ENCODE results near the gene NMUR1.
"Not testable (repeated sequence)": the region's sequence is repeated elsewhere in the genome, so short reads cannot be mapped to it uniquely, and the experiment has no call there.

The NMUR1 gene

GRCh38 chr2:231563378-231563961 lies 33.2 kb upstream of the NMUR1 start:
- no peaks in the 10 kb centered on the region for H3K9me2 ChIP-seq (ENCODE audit: low read depth, low read length)
- no peak overlapping the region for H3K4me3 ChIP-seq (ENCODE audit: low read depth, low read length, poor library complexity, severe bottlenecking)
- H3K27me3 ChIP-seq (ENCODE audit: insufficient read depth, low read length), result peaks cover 5% of the 10 kb centered on the region
- no peak overlapping the region for H2AFZ ChIP-seq (ENCODE audit: low read length)
- no peak overlapping the region for H3K27ac ChIP-seq (ENCODE audit: low read depth, low read length, poor library complexity, severe bottlenecking)
- no peaks in the 10 kb centered on the region for H3K79me2 ChIP-seq (ENCODE audit: insufficient read depth, low read length)
- TF ChIP-seq EZH2 (IDR thresholded peaks at IDR 0.05; ENCODE audit: borderline replicate concordance, low read length), result no peak
- TF ChIP-seq, protein P1, sequence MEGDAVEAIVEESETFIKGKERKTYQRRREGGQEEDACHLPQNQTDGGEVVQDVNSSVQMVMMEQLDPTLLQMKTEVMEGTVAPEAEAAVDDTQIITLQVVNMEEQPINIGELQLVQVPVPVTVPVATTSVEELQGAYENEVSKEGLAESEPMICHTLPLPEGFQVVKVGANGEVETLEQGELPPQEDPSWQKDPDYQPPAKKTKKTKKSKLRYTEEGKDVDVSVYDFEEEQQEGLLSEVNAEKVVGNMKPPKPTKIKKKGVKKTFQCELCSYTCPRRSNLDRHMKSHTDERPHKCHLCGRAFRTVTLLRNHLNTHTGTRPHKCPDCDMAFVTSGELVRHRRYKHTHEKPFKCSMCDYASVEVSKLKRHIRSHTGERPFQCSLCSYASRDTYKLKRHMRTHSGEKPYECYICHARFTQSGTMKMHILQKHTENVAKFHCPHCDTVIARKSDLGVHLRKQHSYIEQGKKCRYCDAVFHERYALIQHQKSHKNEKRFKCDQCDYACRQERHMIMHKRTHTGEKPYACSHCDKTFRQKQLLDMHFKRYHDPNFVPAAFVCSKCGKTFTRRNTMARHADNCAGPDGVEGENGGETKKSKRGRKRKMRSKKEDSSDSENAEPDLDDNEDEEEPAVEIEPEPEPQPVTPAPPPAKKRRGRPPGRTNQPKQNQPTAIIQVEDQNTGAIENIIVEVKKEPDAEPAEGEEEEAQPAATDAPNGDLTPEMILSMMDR (IDR thresholded peaks at IDR 0.05; ENCODE audit: low read length), result peak; percentile 44
- no peaks in the 10 kb centered on the region for H3K36me3 ChIP-seq (ENCODE audit: insufficient read depth, low read length)
- no peaks in the 10 kb centered on the region for H3K9me3 ChIP-seq (ENCODE audit: low read length)
- H3K9ac ChIP-seq (ENCODE audit: low read length), result no peak overlapping the region
- no peaks in the 10 kb centered on the region for H3F3A ChIP-seq (ENCODE audit: insufficient read depth, low read length)
- no peaks in the 10 kb centered on the region for H4K20me1 ChIP-seq (ENCODE audit: insufficient read depth, low read length)
- H3K4me2 ChIP-seq (ENCODE audit: low read length), result no peak overlapping the region
- no peaks in the 10 kb centered on the region for H3K4me1 ChIP-seq (ENCODE audit: insufficient read depth, low read length, severe bottlenecking)

DNA sequence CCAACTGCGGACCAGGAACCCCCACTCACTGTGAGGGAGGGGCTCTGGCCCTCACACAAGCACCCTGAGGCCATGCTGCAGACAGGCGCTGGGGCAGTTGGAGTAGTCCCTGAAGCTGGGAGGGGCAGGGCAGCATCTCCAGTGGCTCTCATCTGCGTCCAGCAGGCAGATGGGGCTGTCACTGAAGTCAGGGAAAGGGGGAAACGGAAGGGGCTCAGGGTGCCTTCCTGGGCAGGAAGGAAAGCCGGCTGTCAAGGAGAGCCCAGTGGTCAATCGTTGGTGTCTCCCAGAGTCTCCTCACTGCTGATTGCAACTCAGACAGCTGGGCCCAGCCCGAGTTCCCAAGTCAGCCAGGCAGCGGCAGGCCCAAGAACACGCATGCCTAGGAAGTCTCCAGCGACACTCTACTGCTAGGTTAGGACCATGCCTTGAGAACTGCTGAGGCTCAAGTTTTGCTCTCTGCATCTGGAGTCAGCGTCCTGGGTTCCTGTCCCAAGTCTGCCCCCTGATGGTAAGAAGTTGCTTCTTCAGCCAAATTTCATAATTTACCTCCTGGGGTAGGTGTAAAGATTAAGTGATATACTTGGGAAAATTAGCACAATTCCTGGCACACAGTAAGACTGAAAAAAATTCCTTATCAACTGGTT lies 27.4 kb upstream of the NMUR1 start:
- Histone ChIP-seq H3K4me2 (ENCODE audit: low read length) (no peak overlapping the region), H3K27ac (ENCODE audit: low read depth, low read length, poor library complexity, severe bottlenecking) (no peak overlapping the region)

GRCh38 chr2:231556981-231557380 lies 26.7 kb upstream of the NMUR1 start:
- Histone ChIP-seq H3K9ac (ENCODE audit: low read length) (no peak overlapping the region), H3K27ac (ENCODE audit: low read depth, low read length, poor library complexity, severe bottlenecking) (no peak overlapping the region), H4K20me1 (ENCODE audit: insufficient read depth, low read length) (no peaks in the 10 kb centered on the region), H3K79me2 (ENCODE audit: insufficient read depth, low read length) (no peaks in the 10 kb centered on the region), H3F3A (ENCODE audit: insufficient read depth, low read length) (no peaks in the 10 kb centered on the region), H3K4me2 (ENCODE audit: low read length) (no peak overlapping the region), H3K4me3 (ENCODE audit: low read depth, low read length, poor library complexity, severe bottlenecking) (no peak overlapping the region), H3K36me3 (ENCODE audit: insufficient read depth, low read length) (no peaks in the 10 kb centered on the region; the same call in 1 of the 2 replicates), H3K4me1 (ENCODE audit: insufficient read depth, low read length, severe bottlenecking) (no peaks in the 10 kb centered on the region), H2AFZ (ENCODE audit: low read length) (no peak overlapping the region), H3K9me2 (ENCODE audit: low read depth, low read length) (no peaks in the 10 kb centered on the region), H3K27me3 (ENCODE audit: insufficient read depth, low read length) (peaks cover 5% of the 10 kb centered on the region), H3K9me3 (ENCODE audit: low read length) (peaks cover 13% of the 10 kb centered on the region)
- TF ChIP-seq EZH2 (IDR thresholded peaks at IDR 0.05; ENCODE audit: borderline replicate concordance, low read length), result no peak
- TF ChIP-seq, protein P1 (IDR thresholded peaks at IDR 0.05; ENCODE audit: low read length), result no peak

More for the DNA sequence above, 27.4 kb upstream of the NMUR1 start:
- Histone ChIP-seq H3K27me3 (ENCODE audit: insufficient read depth, low read length) (peaks cover 9% of the 10 kb centered on the region), H3K79me2 (ENCODE audit: insufficient read depth, low read length) (no peaks in the 10 kb centered on the region), H4K20me1 (ENCODE audit: insufficient read depth, low read length) (no peaks in the 10 kb centered on the region), H3F3A (ENCODE audit: insufficient read depth, low read length) (no peaks in the 10 kb centered on the region), H3K9ac (ENCODE audit: low read length) (no peak overlapping the region), H3K4me3 (ENCODE audit: low read depth, low read length, poor library complexity, severe bottlenecking) (no peak overlapping the region), H2AFZ (ENCODE audit: low read length) (no peak overlapping the region), H3K4me1 (ENCODE audit: insufficient read depth, low read length, severe bottlenecking) (no peaks in the 10 kb centered on the region), H3K36me3 (ENCODE audit: insufficient read depth, low read length) (no peaks in the 10 kb centered on the region), H3K9me2 (ENCODE audit: low read depth, low read length) (no peaks in the 10 kb centered on the region), H3K9me3 (ENCODE audit: low read length) (peaks cover 10% of the 10 kb centered on the region)
- TF ChIP-seq, protein P1 (IDR thresholded peaks at IDR 0.05; ENCODE audit: low read length), result peak; percentile 77
- TF ChIP-seq EZH2 (IDR thresholded peaks at IDR 0.05; ENCODE audit: borderline replicate concordance, low read length), result no peak

GRCh38 chr2:231556496-231556895 lies 26.3 kb upstream of the NMUR1 start:
- not testable (repeated sequence) for H2AFZ ChIP-seq (ENCODE audit: low read length); H3K36me3 ChIP-seq (ENCODE audit: insufficient read depth, low read length); H3K27me3 ChIP-seq (ENCODE audit: insufficient read depth, low read length); H3K9me2 ChIP-seq (ENCODE audit: low read depth, low read length); H3K9ac ChIP-seq (ENCODE audit: low read length); H4K20me1 ChIP-seq (ENCODE audit: insufficient read depth, low read length); H3F3A ChIP-seq (ENCODE audit: insufficient read depth, low read length); H3K27ac ChIP-seq (ENCODE audit: low read depth, low read length, poor library complexity, severe bottlenecking); H3K79me2 ChIP-seq (ENCODE audit: insufficient read depth, low read length); H3K4me1 ChIP-seq (ENCODE audit: insufficient read depth, low read length, severe bottlenecking); H3K4me3 ChIP-seq (ENCODE audit: low read depth, low read length, poor library complexity, severe bottlenecking); H3K4me2 ChIP-seq (ENCODE audit: low read length)
- H3K9me3 ChIP-seq (ENCODE audit: low read length), result peaks cover 13% of the 10 kb centered on the region

Measured in OCI-LY1 (cell line).